BE2C (cell line): ENCODE measurements around the gene PDE4C.
"Not testable (repeated sequence)": the region's sequence is repeated elsewhere in the genome, so short reads cannot be mapped to it uniquely, and the experiment has no call there.

Experiments
- DNase-seq: peaks from one replicate; pipeline ENCODE4 v3.0.0-alpha.2; 2020
- H3K27me3 ChIP-seq: fragments of 250-450 bp; sonication (Bioruptor Pico); 2 replicates; pipeline ENCODE4 v1.5.1; 2020; ENCODE audit warnings: mild to moderate bottlenecking
- H3K36me3 ChIP-seq: fragments of 250-450 bp; sonication (Bioruptor Pico); 2 replicates; pipeline ENCODE4 v1.5.1; 2020; ENCODE audit warnings: mild to moderate bottlenecking
- H3K4me1 ChIP-seq: fragments of 250-450 bp; sonication (Bioruptor Pico); 2 replicates; pipeline ENCODE4 v1.5.1; 2020
- H3K4me3 ChIP-seq: 2 replicates; pipeline ENCODE4 v1.5.1; 2011; ENCODE audit warnings: low read depth, low read length
- H3K9me3 ChIP-seq: fragments of 250-450 bp; sonication (Bioruptor Pico); 2 replicates; pipeline ENCODE4 v1.5.1; 2020
- CTCF ChIP-seq: IDR thresholded peaks from 2 replicates; pipeline ENCODE4 v1.5.1; 2012; ENCODE audit warnings: mild to moderate bottlenecking, low read depth, low read length

Gene PDE4C

GRCh38 chr19:18211683-18212082 is 14.6 kb downstream of the PDE4C start:
- Histone ChIP-seq H3K27me3 (no peaks in the 10 kb centered on the region), H3K9me3 (no peaks in the 10 kb centered on the region), H3K4me3 (no peak overlapping the region), H3K4me1 (no peaks in the 10 kb centered on the region), H3K36me3 (no peaks in the 10 kb centered on the region)
- DNase-seq = no peak
- no peak for TF ChIP-seq CTCF

DNA sequence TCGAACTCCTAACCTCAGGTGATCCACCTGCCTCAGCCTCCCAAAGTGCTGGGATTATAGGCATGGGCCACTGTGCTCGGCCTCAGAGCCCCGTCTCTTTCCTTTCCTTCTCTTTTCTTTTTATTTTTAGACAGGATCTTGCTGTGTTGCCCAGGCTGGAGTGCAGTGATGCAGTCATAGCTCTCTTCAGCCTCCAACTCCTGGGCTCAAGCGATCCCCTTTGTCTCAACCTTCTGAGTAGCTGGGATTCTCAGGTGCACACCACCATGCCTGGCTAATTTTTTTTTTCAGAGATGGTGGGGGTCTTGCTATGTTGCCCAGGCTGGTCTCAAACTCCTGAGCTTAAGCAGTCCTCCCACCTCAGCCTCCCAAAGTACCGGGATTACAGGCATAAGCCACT is 16.3 kb downstream of the PDE4C start:
- H3K4me1 ChIP-seq, H3K36me3 ChIP-seq, DNase-seq, H3K4me3 ChIP-seq, H3K27me3 ChIP-seq, H3K9me3 ChIP-seq: not testable (repeated sequence)

- H3K4me3 ChIP-seq = no peak overlapping the region
- no peaks in the 10 kb centered on the region for H3K9me3 ChIP-seq
- H3K4me1 ChIP-seq = no peaks in the 10 kb centered on the region
- DNase-seq = peak; percentile 67
- peak; percentile 52 for TF ChIP-seq CTCF
- H3K36me3 ChIP-seq = no peaks in the 10 kb centered on the region
- H3K27me3 ChIP-seq = no peaks in the 10 kb centered on the region
These were observed 17.9 kb downstream of the PDE4C start for GRCh38 chr19:18208098-18208951.

DNA sequence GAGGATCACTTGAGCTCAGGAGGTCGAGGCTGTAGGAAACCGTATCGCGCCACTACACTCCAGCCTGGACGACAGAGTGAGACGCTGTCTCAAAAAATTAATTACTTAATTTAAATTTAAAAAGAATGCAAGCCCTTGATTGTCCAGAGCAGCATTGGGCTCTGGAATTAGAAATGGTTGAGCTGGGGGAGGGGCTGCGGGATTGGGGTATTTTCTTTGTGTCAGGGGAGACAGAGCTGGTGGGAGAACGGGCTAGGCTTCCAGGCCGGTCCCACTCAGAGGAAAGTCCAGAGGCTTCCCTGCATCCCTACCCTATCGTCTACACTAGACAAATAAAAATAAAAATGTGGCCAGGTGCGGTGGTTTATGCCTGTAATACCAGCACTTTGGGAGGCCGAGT is 20.2 kb downstream of the PDE4C start:
- DNase-seq = no peak
- no peaks in the 10 kb centered on the region for H3K27me3 ChIP-seq
- H3K4me1 ChIP-seq = no peaks in the 10 kb centered on the region
- no peaks in the 10 kb centered on the region for H3K9me3 ChIP-seq
- peaks cover 5% of the 10 kb centered on the region for H3K36me3 ChIP-seq
- TF ChIP-seq CTCF = no peak
- H3K4me3 ChIP-seq = no peak overlapping the region

- H3K4me3 ChIP-seq = peak overlapping the region; percentile 79
- DNase-seq = peak; percentile 58
- H3K27me3 ChIP-seq = no peaks in the 10 kb centered on the region
- H3K9me3 ChIP-seq = no peaks in the 10 kb centered on the region
- no peaks in the 10 kb centered on the region for H3K4me1 ChIP-seq
- TF ChIP-seq CTCF = no peak
- peaks cover 9% of the 10 kb centered on the region for H3K36me3 ChIP-seq
These were observed 20.9 kb downstream of the PDE4C start for GRCh38 chr19:18205200-18205892.

- peak overlapping the region; percentile 79 for H3K4me3 ChIP-seq
- H3K36me3 ChIP-seq = peaks cover 16% of the 10 kb centered on the region
- H3K27me3 ChIP-seq = no peaks in the 10 kb centered on the region
- no peak for TF ChIP-seq CTCF
- peak; percentile 41 for DNase-seq
- H3K9me3 ChIP-seq = no peaks in the 10 kb centered on the region
- H3K4me1 ChIP-seq = no peaks in the 10 kb centered on the region
These were observed 21.6 kb downstream of the PDE4C start for GRCh38 chr19:18204394-18205199.
